Stimulated activated naive CD8-positive, alpha-beta T cell treated with anti-CD3 and anti-CD28 coated beads, Interleukin-15, amount 100 ng/mL, for 72 hours (primary cell): ENCODE measurements around the gene FHIP2A.

Experiments used
- ATAC-seq: fragments of 150-1000 bp; cut with Tn5 transposase; 2 replicates; pipeline ENCODE4 v1.10.0; 2021; ENCODE audit warnings: mild to moderate bottlenecking, moderate library complexity
- DNase-seq, 2 donors: peaks; one replicate each; pipeline ENCODE4 v3.0.0; 2021 to 2022
- H3K27ac Mint-ChIP-seq, 2 donors: one replicate each; pipeline ENCODE4 v1.8.0; 2022; ENCODE audit warnings: mild to moderate bottlenecking in 2 of 2, mixed read lengths in 2 of 2, moderate library complexity in 2 of 2
- H3K27me3 Mint-ChIP-seq: one replicate; pipeline ENCODE4 v1.8.0; 2022; ENCODE audit warnings: mixed read lengths
- H3K4me1 Mint-ChIP-seq: one replicate; pipeline ENCODE4 v1.8.0; 2022; ENCODE audit warnings: mild to moderate bottlenecking, mixed read lengths
- H3K4me3 Mint-ChIP-seq, 2 donors: one replicate each; pipeline ENCODE4 v1.8.0; 2022; ENCODE audit warnings: mild to moderate bottlenecking in 2 of 2, mixed read lengths in 2 of 2, moderate library complexity in 1 of 2
- H3K9me3 Mint-ChIP-seq, 2 donors: one replicate each; pipeline ENCODE4 v1.8.0; 2022; ENCODE audit warnings: mixed read lengths in 2 of 2

Gene FHIP2A

GRCh38 chr10:114806562-114807391 lies 14.8 kb upstream of the FHIP2A start:
- no peak overlapping the region for H3K4me3 Mint-ChIP-seq
- ATAC-seq (no peak), DNase-seq (no peak)
- peaks cover 0 to 4% of the 10 kb centered on the region in 2 donors for H3K9me3 Mint-ChIP-seq
- H3K27ac Mint-ChIP-seq = no peak overlapping the region
- no peaks in the 10 kb centered on the region for H3K27me3 Mint-ChIP-seq
- peaks cover 22% of the 10 kb centered on the region for H3K4me1 Mint-ChIP-seq

- Mint-ChIP-seq H3K27me3 (no peaks in the 10 kb centered on the region), H3K4me1 (peaks cover 18% of the 10 kb centered on the region), H3K27ac (no peak overlapping the region), H3K4me3 (no peak overlapping the region), H3K9me3 (peaks cover 0 to 4% of the 10 kb centered on the region in 2 donors)
- no peak for DNase-seq
- no peak for ATAC-seq
Measured at GRCh38 chr10:114808982-114809381, 12.6 kb upstream of the FHIP2A start.

GRCh38 chr10:114810926-114811325 lies 10.7 kb upstream of the FHIP2A start:
- H3K27ac Mint-ChIP-seq = peak overlapping the region in 1 of 2 donors; percentile 46
- peaks cover 0 to 4% of the 10 kb centered on the region in 2 donors for H3K9me3 Mint-ChIP-seq
- peak; percentile 94 for ATAC-seq
- no peaks in the 10 kb centered on the region for H3K27me3 Mint-ChIP-seq
- H3K4me3 Mint-ChIP-seq = peak overlapping the region in 1 of 2 donors; percentile 21
- DNase-seq = no peak
- peaks cover 18% of the 10 kb centered on the region for H3K4me1 Mint-ChIP-seq

GRCh38 chr10:114811862-114812261 lies 9.7 kb upstream of the FHIP2A start:
- H3K4me3 Mint-ChIP-seq = no peak overlapping the region
- H3K4me1 Mint-ChIP-seq = peaks cover 18% of the 10 kb centered on the region
- no peak for ATAC-seq
- no peaks in the 10 kb centered on the region for H3K27me3 Mint-ChIP-seq
- DNase-seq = no peak
- H3K9me3 Mint-ChIP-seq = peaks cover 0 to 4% of the 10 kb centered on the region in 2 donors
- peak overlapping the region in 1 of 2 donors; percentile 29 for H3K27ac Mint-ChIP-seq

- no peak overlapping the region for H3K27ac Mint-ChIP-seq
- no peaks in the 10 kb centered on the region for H3K27me3 Mint-ChIP-seq
- peaks cover 20% of the 10 kb centered on the region for H3K4me1 Mint-ChIP-seq
- no peak overlapping the region for H3K4me3 Mint-ChIP-seq
- H3K9me3 Mint-ChIP-seq = peaks cover 0 to 4% of the 10 kb centered on the region in 2 donors
- no peak for ATAC-seq
- no peak for DNase-seq
Measured at GRCh38 chr10:114815791-114816190, 5.8 kb upstream of the FHIP2A start.

- H3K9me3 Mint-ChIP-seq = peaks cover 0 to 2% of the 10 kb centered on the region in 2 donors
- H3K4me1 Mint-ChIP-seq = peaks cover 19% of the 10 kb centered on the region
- no peaks in the 10 kb centered on the region for H3K27me3 Mint-ChIP-seq
- no peak overlapping the region for H3K4me3 Mint-ChIP-seq
- H3K27ac Mint-ChIP-seq = no peak overlapping the region
- ATAC-seq (no peak), DNase-seq (no peak)
Measured at GRCh38 chr10:114816308-114816707, 5.3 kb upstream of the FHIP2A start.

- DNase-seq = no peak
Measured at GRCh38 chr10:114819322-114819721, 2.3 kb upstream of the FHIP2A start.

GRCh38 chr10:114821915-114822443 lies 399 bp downstream of the FHIP2A start:
- peak overlapping the region; percentile 91 to 92 for H3K4me3 Mint-ChIP-seq
- peak overlapping the region; percentile 98 for H3K27ac Mint-ChIP-seq
- peaks cover 54% of the 10 kb centered on the region for H3K4me1 Mint-ChIP-seq
- no peaks in the 10 kb centered on the region for H3K9me3 Mint-ChIP-seq
- peak; percentile 77 for ATAC-seq
- no peak for DNase-seq
- H3K27me3 Mint-ChIP-seq = no peaks in the 10 kb centered on the region

More at GRCh38 chr10:114819322-114819721, 2.3 kb upstream of the FHIP2A start:
- no peaks in the 10 kb centered on the region for H3K9me3 Mint-ChIP-seq
- H3K4me1 Mint-ChIP-seq = peaks cover 30% of the 10 kb centered on the region
- H3K27ac Mint-ChIP-seq = peak overlapping the region in 1 of 2 donors; percentile 55
- H3K27me3 Mint-ChIP-seq = no peaks in the 10 kb centered on the region
- no peak overlapping the region for H3K4me3 Mint-ChIP-seq
- ATAC-seq = no peak

- peak; percentile 34 for ATAC-seq
Measured at GRCh38 chr10:114822444-114823076, 980 bp downstream of the FHIP2A start.

GRCh38 chr10:114823077-114823463 lies 1.5 kb downstream of the FHIP2A start:
- Mint-ChIP-seq H3K4me1 (peaks cover 54% of the 10 kb centered on the region), H3K4me3 (peak overlapping the region; percentile 91 to 92), H3K27ac (peak overlapping the region; percentile 98), H3K27me3 (no peaks in the 10 kb centered on the region), H3K9me3 (no peaks in the 10 kb centered on the region)
- no peak for ATAC-seq
- DNase-seq = no peak

More at GRCh38 chr10:114822444-114823076, 980 bp downstream of the FHIP2A start:
- H3K27ac Mint-ChIP-seq = peak overlapping the region; percentile 98
- H3K4me1 Mint-ChIP-seq = peaks cover 54% of the 10 kb centered on the region
- no peaks in the 10 kb centered on the region for H3K9me3 Mint-ChIP-seq
- H3K4me3 Mint-ChIP-seq = peak overlapping the region; percentile 91 to 92
- H3K27me3 Mint-ChIP-seq = no peaks in the 10 kb centered on the region
- DNase-seq = peak in 1 of 2 donors; percentile 43

- no peak overlapping the region for H3K27ac Mint-ChIP-seq
- no peak for ATAC-seq
- H3K27me3 Mint-ChIP-seq = no peaks in the 10 kb centered on the region
- H3K4me1 Mint-ChIP-seq = peaks cover 55% of the 10 kb centered on the region
- no peak for DNase-seq
- peak overlapping the region; percentile 14 to 53 for H3K4me3 Mint-ChIP-seq
- H3K9me3 Mint-ChIP-seq = no peaks in the 10 kb centered on the region
Measured at GRCh38 chr10:114824391-114824790, 2.8 kb downstream of the FHIP2A start.

GRCh38 chr10:114825513-114826253 lies 4.1 kb downstream of the FHIP2A start:
- H3K4me1 Mint-ChIP-seq = peaks cover 53% of the 10 kb centered on the region
- peak; percentile 42 for ATAC-seq
- no peaks in the 10 kb centered on the region for H3K27me3 Mint-ChIP-seq
- H3K27ac Mint-ChIP-seq = peak overlapping the region in 1 of 2 donors; percentile 78
- peak in 1 of 2 donors; percentile 24 for DNase-seq
- peak overlapping the region; percentile 1 to 49 for H3K4me3 Mint-ChIP-seq
- H3K9me3 Mint-ChIP-seq = no peaks in the 10 kb centered on the region

- H3K4me3 Mint-ChIP-seq = no peak overlapping the region
Measured at GRCh38 chr10:114829160-114829909, 7.8 kb downstream of the FHIP2A start.

GRCh38 chr10:114831186-114831867 lies 9.7 kb downstream of the FHIP2A start:
- peak overlapping the region in 1 of 2 donors; percentile 85 for H3K27ac Mint-ChIP-seq
- no peaks in the 10 kb centered on the region for H3K27me3 Mint-ChIP-seq

More at GRCh38 chr10:114829160-114829909, 7.8 kb downstream of the FHIP2A start:
- Mint-ChIP-seq H3K9me3 (no peaks in the 10 kb centered on the region), H3K4me1 (peaks cover 29% of the 10 kb centered on the region), H3K27me3 (no peaks in the 10 kb centered on the region), H3K27ac (no peak overlapping the region)
- DNase-seq (no peak), ATAC-seq (no peak)

More at GRCh38 chr10:114831186-114831867, 9.7 kb downstream of the FHIP2A start:
- Mint-ChIP-seq H3K4me3 (no peak overlapping the region), H3K9me3 (no peaks in the 10 kb centered on the region), H3K4me1 (peaks cover 9% of the 10 kb centered on the region)
- no peak for DNase-seq
- ATAC-seq = no peak
